ENCODE data around the gene TENM4.

DNA sequence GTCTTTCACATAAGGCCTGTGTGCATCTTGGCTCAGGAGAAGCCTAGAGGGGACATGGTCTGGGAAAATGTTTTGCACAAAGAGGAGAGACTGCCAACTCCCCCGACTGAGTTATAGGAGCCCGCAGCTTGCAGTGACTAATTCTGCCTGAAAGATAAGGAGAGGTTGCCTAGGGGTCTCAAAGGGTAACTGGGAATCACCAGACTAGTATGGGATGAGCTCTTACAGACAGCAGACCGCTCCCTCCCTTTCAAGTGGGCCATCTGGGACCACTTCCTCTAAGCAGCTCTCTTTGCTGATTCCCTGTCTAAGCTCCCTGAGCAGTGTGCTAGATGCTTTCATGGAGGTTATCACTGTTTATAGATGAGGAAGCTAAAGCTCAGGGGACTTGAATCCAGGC is 105.1 kb downstream of the TENM4 start:
- TF ChIP-seq CTBP1 (IDR thresholded peaks at IDR 0.05; ENCODE audit: borderline replicate concordance): no peak
- no peak for TF ChIP-seq SUZ12 (IDR thresholded peaks at IDR 0.05)
- no peak for TF ChIP-seq SP1 (IDR thresholded peaks at IDR 0.05)

All from HEK293T (cell line).